GM12878 (cell line): ENCODE results near the gene KLHL30.

Experiments used
- BHLHE40 ChIP-seq, 2 experiments: fragments of 450-650 bp in 1 of 2; IDR thresholded peaks; 2 replicates each; pipeline ENCODE4 v1.6.1; 2011 to 2017; ENCODE audit warnings: low read depth in 2 of 2, borderline replicate concordance in 1 of 2, improper control_type of control experiment in 1 of 2, low read length in 1 of 2, mild to moderate bottlenecking in 1 of 2
- CHD1 ChIP-seq: IDR thresholded peaks from 2 replicates; pipeline ENCODE4 v1.6.1; 2012; ENCODE audit warnings: low read depth, low read length, improper control_type of control experiment
- CTCF ChIP-seq, 3 experiments: IDR thresholded peaks in 2 of 3; conservative IDR thresholded peaks in 1 of 3; 2 replicates each; pipeline ENCODE4 v1.5.1; 2011; ENCODE audit warnings: low read depth in 3 of 3, low read length in 3 of 3, mild to moderate bottlenecking in 3 of 3, control low read depth in 2 of 3, moderate library complexity in 2 of 3, inconsistent platforms in 1 of 3, mixed read lengths in 1 of 3; ENCODE audit not compliant: control insufficient read depth in 2 of 3, insufficient read depth in 1 of 3; ENCODE audit errors: extremely low read depth in 1 of 3
- ESRRA ChIP-seq: IDR thresholded peaks from 2 replicates; pipeline ENCODE4 v1.6.1; 2012; ENCODE audit warnings: mild to moderate bottlenecking, low read length, improper control_type of control experiment
- FOXM1 ChIP-seq: IDR thresholded peaks from 2 replicates; pipeline ENCODE4 v1.6.1; 2012; ENCODE audit warnings: low read depth, mild to moderate bottlenecking, inconsistent platforms, low read length, moderate library complexity
- GABPA ChIP-seq: IDR thresholded peaks from 2 replicates; pipeline ENCODE4 v1.6.1; 2014; ENCODE audit warnings: antibody characterized with exemption, low read depth, mild to moderate bottlenecking, inconsistent platforms
- IRF4 ChIP-seq: IDR thresholded peaks from 2 replicates; pipeline ENCODE4 v1.6.1; 2011; ENCODE audit warnings: low read depth, low read length
- MXI1 ChIP-seq: fragments of 150-350 bp; IDR thresholded peaks from 2 replicates; pipeline ENCODE4 v1.6.1; 2011; ENCODE audit warnings: low read depth, mild to moderate bottlenecking, inconsistent platforms, low read length, improper control_type of control experiment
- NFIC ChIP-seq: IDR thresholded peaks from 2 replicates; pipeline ENCODE4 v1.6.1; 2012; ENCODE audit warnings: low read depth, mild to moderate bottlenecking, inconsistent platforms, low read length, moderate library complexity
- USF2 ChIP-seq: IDR thresholded peaks from 2 replicates; pipeline ENCODE4 v1.6.1; 2011; ENCODE audit warnings: low read depth, low read length, improper control_type of control experiment, borderline replicate concordance
- ZNF687 ChIP-seq: fragments of 450-650 bp; IDR thresholded peaks from 2 replicates; pipeline ENCODE4 v1.6.1; 2017; ENCODE audit warnings: mild to moderate bottlenecking, moderate library complexity

GRCh38 chr2:238128061-238128440 lies 10.4 kb upstream of the KLHL30 start:
- TF ChIP-seq CHD1 (no peak), USF2 (no peak), ESRRA (no peak), FOXM1 (no peak), BHLHE40 (IDR thresholded peaks at IDR 0.05; ENCODE audit: borderline replicate concordance in 1 of 2, low read depth in 2 of 2, low read length in 1 of 2) (no peak), ZNF687 (no peak), IRF4 (no peak), NFIC (no peak), MXI1 (no peak), CTCF (IDR thresholded peaks at IDR 0.05 in 2 of 3, conservative IDR thresholded peaks at IDR 0.05 in 1 of 3; ENCODE audit: control insufficient read depth in 2 of 3, extremely low read depth in 1 of 3, insufficient read depth in 1 of 3, low read depth in 3 of 3, low read length in 3 of 3) (no peak), GABPA (no peak)
